Activated T-cell treated with anti-CD3 and anti-CD28 coated beads, Interleukin-2, amount 50 U/mL, for 4 hours (primary cell): ENCODE data around the gene KCNQ1. TPM values are rescaled to one million over a fixed set of nuclear protein-coding genes. Genes with fewer than 3 reads are reported as not detected.
A peak's percentile ranks its signal among the peaks of the same experiment; 100 is the strongest.

Source experiments
- ATAC-seq, 2 donors: fragments of 200-7000 bp; cut with Tn5 transposase; one replicate each; pipeline ENCODE4 v1.10.0; 2021
- DNase-seq: peaks from one replicate; pipeline ENCODE4 v3.0.0-alpha.2; 2020
- H3K27me3 Mint-ChIP-seq: one replicate; pipeline ENCODE4 v1.8.0; 2021; ENCODE audit warnings: low read depth, mixed read lengths
- H3K36me3 Mint-ChIP-seq: one replicate; pipeline ENCODE4 v1.8.0; 2022; ENCODE audit warnings: mixed read lengths; ENCODE audit not compliant: insufficient read depth
- H3K4me1 Mint-ChIP-seq: one replicate; pipeline ENCODE4 v1.8.0; 2021; ENCODE audit warnings: low read depth, mixed read lengths
- H3K4me3 Mint-ChIP-seq: one replicate; pipeline ENCODE4 v1.8.0; 2021; ENCODE audit warnings: mild to moderate bottlenecking, moderate library complexity, mixed read lengths
- H3K9me3 Mint-ChIP-seq: one replicate; pipeline ENCODE4 v1.8.0; 2021; ENCODE audit warnings: mixed read lengths
- total RNA-seq, 3 donors: library from RNA; stranded (reverse); gene quantifications; one replicate each; pipeline ENCODE4 v1.2.1, GENCODE V29; 2021

Gene KCNQ1
- total RNA-seq, 3 donors from 2014 or later = 2.3 to 3.0 (median 2.8) TPM

DNA sequence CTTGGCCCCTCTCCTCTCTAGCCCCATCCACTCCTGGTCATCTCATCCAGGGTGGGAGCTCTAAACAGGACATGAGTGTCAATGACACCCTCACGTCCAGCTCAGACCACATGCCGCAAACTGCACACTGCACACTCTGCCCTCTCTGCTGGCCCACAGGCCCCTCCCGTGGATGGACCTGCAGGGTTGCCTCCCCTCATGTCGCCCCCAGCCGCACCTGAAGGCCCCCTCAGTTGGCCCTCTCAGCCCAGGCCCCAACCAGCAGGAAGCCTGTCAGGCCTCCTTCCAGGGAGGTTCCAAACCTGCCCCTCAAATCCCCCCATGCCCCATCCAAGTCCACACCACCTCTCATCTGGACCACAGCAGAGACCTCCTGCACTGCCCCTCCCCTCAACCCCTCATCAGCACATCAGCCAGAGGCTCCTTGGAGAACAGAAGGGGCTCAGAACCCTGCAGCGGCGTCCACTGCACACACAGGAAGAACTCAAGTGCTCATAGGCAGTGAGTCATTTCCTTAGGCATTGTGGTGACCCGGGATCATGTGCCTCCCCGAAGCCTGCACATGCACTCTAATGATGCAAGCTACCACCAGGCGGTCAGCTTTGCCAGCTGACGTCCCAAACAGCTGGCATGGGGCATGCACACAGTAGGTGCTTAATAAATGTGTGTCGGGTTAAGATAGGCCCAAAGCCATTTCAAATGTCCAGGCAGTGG lies 453.7 kb downstream of the KCNQ1 start:
- Mint-ChIP-seq H3K4me3 (peak overlapping the region; percentile 54), H3K36me3 (no peaks in the 10 kb centered on the region), H3K4me1 (peaks cover 37% of the 10 kb centered on the region), H3K9me3 (no peaks in the 10 kb centered on the region), H3K27me3 (no peaks in the 10 kb centered on the region)
- peak; percentile 56 to 58 for ATAC-seq
- peak; percentile 36 for DNase-seq

Other genes starting within 250 kb of the KCNQ1 start
- 1 to 10 TPM; 1.2 to 2.4 (median 1.7) TPM for gene ASCL2, start 174.4 kb upstream of the KCNQ1 start, total RNA-seq
- 1 to 10 TPM; 1.3 to 2.9 (median 1.8) TPM for gene C11orf21, start 143.1 kb upstream of the KCNQ1 start, total RNA-seq
- 1 to 10 TPM; 2.9 to 4.6 (median 4.3) TPM for gene TSPAN32, start 143.0 kb upstream of the KCNQ1 start, total RNA-seq
- 100 to 1,000 TPM; 205 to 227 (median 209) TPM for gene CD81, start 67.7 kb upstream of the KCNQ1 start, total RNA-seq
- gene TSSC4, start 44.3 kb upstream of the KCNQ1 start, total RNA-seq = 100 to 1,000 TPM; 119 to 127 (median 122) TPM
- gene TRPM5, start 494 bp upstream of the KCNQ1 start, total RNA-seq = not detected